Measurements from ENCODE around the gene NDUFS7.
"Not testable (repeated sequence)": the region's sequence is repeated elsewhere in the genome, so short reads cannot be mapped to it uniquely, and the experiment has no call there.

The NDUFS7 gene

GRCh38 chr19:1418951-1419738, 35.4 kb downstream of the NDUFS7 start:
- no peak for DNase-seq (ENCODE audit: low spot score)

DNA sequence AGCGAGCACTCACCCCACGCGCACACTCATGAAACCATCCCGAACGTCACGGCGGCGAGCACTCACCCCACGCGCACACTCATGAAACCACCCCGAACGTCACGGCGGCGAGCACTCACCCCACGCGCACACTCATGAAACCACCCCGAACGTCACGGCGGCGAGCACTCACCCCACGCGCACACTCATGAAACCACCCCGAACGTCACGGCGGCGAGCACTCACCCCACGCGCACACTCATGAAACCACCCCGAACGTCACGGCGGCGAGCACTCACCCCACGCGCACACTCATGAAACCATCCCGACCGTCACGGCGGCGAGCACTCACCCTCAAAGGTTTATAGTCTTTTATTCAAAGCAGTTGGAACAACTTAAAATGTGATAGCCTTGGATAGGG, 36.4 kb downstream of the NDUFS7 start:
- not testable (repeated sequence) for DNase-seq (ENCODE audit: low spot score)

- no peak for DNase-seq (ENCODE audit: low spot score)
Observed at GRCh38 chr19:1420590-1420989, 36.9 kb downstream of the NDUFS7 start.

- DNase-seq (ENCODE audit: low spot score) = no peak
Observed at GRCh38 chr19:1421218-1421957, 37.7 kb downstream of the NDUFS7 start.

DNA sequence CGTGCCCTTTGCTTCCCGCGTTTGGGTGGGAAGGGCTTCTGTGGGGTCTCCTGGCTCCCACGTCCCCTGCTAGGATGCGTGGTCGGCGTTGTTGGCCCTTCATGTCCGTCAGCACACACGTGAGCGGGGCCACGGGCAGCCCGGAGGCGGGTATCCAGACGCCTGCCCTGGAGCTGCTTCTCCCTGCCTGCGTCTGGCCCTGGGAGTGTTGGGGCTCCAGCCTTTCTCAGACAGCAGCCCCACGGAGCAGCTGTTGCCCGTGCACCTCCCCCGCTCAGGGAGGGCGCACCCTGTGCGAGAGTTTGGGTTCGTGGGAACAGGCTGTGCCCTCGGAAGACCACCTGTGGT, 38.2 kb downstream of the NDUFS7 start:
- DNase-seq (ENCODE audit: low spot score) = no peak

GRCh38 chr19:1422360-1422759, 38.7 kb downstream of the NDUFS7 start:
- no peak for DNase-seq (ENCODE audit: low spot score)

GRCh38 chr19:1422943-1423342, 39.2 kb downstream of the NDUFS7 start:
- no peak for DNase-seq (ENCODE audit: low spot score)

DNA sequence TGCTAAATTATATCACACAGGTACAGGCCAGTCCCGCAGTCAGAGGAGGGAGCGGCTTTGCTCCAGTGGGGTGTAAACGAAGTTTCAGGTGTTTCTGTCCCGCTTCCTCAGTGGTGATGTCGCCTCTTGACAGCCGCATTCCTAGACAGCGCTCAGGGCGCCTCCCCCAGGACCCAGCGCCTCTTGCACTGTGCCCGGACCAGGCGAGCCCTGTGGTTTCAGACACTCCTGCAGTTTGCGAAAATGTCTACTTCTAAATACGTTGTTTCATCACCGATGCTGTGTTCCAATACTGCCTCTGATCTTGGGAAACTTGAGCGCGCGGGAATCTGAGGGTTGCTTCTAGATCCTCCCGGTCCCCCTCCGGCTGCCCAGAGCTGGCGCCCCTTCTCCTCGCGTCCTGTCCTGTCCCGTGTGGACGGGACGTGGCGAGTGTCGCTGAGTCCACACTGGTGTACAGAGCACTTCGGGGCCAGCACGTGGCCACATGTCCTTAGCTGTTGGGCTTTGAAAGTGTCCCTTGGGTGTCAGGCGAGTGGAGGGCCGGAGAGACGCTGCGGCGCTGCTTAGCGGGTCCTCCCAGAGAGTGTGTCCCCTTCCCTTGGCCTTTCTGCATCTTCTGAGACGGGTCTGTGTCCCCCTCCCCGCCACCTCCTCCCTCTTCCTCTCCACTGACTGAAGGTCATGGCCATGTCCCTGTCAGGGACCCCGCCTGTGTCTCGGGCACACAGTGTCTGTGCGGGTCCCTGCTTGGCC, 39.9 kb downstream of the NDUFS7 start:
- DNase-seq (ENCODE audit: low spot score) = no peak

DNA sequence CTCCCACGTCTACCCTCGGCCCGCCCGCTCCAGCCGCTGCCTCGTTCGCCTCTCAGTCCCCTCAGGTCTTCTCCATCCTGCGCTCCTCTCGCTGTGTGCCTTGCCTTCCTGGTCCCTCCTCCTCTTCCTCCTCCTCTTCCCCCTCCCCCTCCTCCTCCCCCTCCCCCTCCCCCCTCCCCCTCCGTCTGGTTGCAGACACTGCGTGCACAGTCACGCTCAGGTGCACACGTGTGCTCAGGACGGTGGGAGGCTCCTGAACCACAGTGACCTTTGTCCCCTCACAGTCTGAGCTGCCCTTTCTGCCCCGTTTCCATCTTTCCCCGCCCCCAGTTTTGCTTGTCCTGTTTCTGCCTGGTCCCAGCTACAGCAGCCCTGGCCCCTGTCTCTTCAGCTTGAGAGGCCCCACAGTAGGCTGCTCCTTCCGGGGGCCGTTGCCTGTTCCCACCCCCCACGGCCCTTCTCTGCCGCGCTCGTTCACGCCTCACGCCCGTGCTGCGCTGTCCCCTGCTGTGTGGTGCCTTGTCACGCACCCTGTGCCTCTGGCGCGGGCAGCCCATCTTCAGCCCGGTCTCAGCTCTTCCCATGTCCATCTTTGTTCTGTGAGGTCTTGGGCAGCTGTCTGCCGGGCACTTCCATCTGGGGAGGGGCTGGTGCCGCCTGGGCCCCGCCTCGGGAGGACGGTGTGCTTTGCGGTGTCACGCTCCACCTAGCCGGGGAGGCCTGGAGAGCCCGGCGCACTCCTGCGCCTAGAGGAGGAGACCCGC, 40.7 kb downstream of the NDUFS7 start:
- DNase-seq (ENCODE audit: low spot score) = no peak

DNA sequence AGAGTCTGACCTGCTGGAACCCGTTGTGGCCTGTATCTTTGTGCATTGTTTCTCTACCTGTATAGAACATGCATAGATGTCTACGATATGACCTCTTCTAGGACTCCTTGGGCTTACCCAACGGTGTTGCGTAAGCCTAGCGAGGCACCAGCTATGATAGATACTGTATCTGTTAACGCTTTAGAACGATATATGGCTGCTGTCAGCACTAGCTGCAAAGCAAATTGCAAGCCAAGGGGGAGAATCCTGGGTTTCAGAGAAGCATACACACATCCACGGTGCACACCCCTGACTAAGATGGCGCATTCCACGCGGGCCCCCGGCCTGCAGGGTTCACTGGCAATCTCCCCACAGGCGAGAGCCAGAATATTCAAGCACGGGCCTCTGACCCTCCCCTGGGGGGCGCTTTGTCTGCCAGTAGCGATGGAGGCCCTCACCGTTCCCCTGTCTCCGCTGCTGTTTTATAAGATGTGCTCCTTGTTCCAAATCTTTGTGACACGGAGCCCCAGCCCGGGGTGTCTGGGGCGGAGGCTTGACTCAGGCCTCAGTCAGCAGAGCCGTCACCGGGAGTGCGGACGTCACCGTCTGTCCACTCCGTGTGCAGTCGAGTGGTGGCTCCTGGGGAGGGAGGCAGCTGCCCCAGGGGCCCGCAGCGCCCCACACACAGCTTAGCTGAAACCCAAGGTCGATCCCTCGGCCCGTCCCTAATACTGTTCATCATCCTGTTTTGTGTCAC, 41.6 kb downstream of the NDUFS7 start:
- no peak for DNase-seq (ENCODE audit: low spot score)

- no peak for DNase-seq (ENCODE audit: low spot score)
Observed at GRCh38 chr19:1425902-1426301, 42.2 kb downstream of the NDUFS7 start.

- DNase-seq (ENCODE audit: low spot score) = no peak
Observed at GRCh38 chr19:1426736-1427135, 43.0 kb downstream of the NDUFS7 start.

GRCh38 chr19:1427221-1427920, 43.7 kb downstream of the NDUFS7 start:
- DNase-seq (ENCODE audit: low spot score) = no peak

DNA sequence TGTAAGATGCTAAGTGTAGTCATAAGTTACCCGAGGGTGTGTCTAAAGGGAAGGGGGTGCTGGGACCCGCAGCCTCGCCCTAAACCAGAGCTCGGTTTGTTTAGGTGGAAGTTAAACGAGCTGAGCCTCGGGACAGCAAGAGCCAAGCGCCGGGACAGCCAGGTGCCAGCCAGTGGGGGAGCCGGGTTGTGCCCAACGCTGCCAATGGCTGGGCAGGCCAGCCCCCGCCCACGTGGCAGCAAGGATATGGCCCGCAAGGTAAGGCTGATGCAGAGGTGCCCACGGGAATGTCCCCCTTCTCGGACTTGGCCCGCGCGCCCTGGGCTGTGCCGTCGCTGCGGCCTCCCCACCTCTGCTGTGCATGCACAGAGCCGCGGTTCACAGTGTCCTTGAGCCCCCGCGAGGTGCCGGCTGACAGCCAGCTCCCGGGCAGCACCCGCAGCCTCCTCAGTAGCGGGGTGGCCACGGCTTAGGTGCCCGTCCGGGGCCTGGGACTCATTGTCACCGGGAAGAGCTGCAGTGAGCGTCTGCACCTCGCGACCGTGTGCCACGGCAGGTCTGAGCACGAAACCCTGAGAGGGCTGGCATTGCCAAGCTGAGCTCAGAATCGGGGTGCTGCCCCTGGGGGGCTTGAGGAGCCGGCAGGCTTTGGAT, 45.2 kb downstream of the NDUFS7 start:
- no peak for DNase-seq (ENCODE audit: low spot score)

DNA sequence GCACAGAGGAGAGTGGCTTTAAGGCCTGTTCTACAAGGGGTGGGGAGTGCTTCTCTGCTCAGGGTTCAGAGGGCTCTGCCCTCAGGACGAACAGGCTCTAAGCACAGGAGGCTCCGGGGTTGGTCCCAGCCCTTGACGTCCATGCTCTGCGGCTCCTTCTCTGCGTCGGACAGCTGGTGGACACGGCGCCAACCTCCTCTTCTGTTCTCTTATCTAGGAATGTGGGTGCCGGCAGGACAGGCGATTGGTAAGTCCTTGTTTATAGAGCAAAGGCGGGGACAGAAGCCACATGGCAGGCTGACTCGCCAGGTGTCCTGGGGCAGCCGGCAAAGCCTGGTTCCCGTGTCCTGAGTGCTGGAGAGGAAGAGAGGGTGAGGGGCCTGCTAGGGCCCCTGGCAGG, 46.0 kb downstream of the NDUFS7 start:
- no peak for DNase-seq (ENCODE audit: low spot score)

DNA sequence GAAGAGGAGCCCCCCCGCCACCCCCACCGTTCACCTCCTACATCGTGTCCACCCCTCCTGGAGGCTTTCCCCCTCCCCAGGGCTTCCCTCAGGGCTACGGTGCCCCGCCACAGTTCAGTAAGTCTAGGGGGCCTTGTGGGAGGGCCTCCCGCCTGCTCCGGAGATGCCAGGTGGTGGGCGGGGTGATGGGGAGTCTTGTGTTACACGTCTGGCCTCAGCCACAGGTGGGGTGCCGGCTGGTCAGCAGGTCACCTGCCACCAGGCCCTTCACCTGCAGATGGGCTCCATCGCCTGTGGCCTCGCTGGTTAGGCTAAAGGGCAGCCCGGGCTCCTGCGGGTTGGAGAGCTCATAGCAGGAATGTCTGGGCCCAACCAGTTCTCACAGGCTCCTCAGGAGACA, 46.5 kb downstream of the NDUFS7 start:
- no peak for DNase-seq (ENCODE audit: low spot score)

DNA sequence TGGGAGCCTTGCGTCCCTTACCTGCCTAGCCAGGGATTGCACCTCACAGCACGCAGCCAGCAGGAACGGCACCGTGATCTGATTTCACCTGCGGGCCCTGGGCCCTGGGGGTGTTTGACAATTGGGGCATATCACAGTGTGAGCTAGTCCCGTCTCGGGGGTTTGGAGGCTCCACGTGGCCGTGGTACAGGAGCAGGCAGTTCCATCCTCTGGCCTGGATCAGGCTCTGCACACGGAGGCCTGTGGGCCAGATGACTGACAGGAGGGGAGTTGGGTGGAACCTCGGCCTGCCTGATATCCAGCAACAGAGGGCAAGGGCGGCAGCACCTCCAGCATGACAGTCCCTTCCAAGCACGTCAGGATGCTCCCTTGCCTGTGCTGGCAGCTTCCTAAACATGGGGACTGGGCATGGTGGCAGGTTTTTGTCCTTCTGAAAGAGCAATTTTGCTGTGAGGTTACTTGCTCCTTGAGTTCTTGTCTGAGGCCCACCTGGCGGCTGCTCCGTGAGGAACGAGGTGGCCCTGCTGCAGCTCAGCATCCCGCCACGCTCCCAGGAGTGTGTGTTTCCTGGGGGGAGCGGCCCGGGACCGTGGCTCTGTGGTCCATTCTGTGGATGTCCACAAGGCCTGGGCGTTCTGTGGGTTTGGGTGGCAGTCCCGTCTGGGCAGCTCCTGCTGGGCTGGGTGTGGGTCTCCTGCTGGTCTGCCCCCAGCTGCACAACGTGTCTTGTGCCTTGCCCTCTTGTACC, 48.2 kb downstream of the NDUFS7 start:
- DNase-seq (ENCODE audit: low spot score) = no peak

- no peak for DNase-seq (ENCODE audit: low spot score)
Observed at GRCh38 chr19:1432507-1432887, 48.8 kb downstream of the NDUFS7 start.
